Epithelial cell of esophagus (primary cell): ENCODE data around the gene EPHA1.

ENCODE experiments used
- DNase-seq: peaks from one replicate; pipeline ENCODE4 v3.0.0; 2010; ENCODE audit warnings: low read depth
- H3K4me3 ChIP-seq: 2 replicates; pipeline ENCODE4 v1.5.1; 2011; ENCODE audit warnings: mild to moderate bottlenecking, low read length, control low read depth
- TF ChIP-seq, protein P1 (sequence below): IDR thresholded peaks from 2 replicates; pipeline ENCODE4 v1.5.1; 2011; ENCODE audit warnings: low read depth, mild to moderate bottlenecking, low read length, control low read depth, inconsistent platforms; ENCODE audit not compliant: insufficient read depth; ENCODE audit errors: missing control alignments

Gene EPHA1

DNA sequence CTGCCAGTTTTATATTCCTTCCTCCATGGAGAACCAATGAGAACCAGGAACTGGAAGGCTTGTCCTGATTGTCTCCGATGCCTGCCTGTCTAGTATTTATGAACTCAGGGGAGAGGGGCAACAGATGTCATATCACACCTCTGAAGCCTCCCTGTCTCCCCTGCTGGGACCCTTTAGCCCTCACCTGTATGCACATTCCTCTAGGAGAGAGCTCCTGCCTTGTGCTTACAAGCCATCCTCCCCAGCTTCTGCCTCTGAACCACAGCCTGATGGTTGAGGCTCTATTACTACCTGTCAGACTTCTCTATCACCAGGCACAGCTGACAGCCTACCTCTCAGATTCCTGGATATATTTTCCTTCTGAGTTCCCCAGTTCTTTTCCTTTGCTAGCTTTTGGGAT, 40.3 kb downstream of the EPHA1 start:
- TF ChIP-seq, protein P1, sequence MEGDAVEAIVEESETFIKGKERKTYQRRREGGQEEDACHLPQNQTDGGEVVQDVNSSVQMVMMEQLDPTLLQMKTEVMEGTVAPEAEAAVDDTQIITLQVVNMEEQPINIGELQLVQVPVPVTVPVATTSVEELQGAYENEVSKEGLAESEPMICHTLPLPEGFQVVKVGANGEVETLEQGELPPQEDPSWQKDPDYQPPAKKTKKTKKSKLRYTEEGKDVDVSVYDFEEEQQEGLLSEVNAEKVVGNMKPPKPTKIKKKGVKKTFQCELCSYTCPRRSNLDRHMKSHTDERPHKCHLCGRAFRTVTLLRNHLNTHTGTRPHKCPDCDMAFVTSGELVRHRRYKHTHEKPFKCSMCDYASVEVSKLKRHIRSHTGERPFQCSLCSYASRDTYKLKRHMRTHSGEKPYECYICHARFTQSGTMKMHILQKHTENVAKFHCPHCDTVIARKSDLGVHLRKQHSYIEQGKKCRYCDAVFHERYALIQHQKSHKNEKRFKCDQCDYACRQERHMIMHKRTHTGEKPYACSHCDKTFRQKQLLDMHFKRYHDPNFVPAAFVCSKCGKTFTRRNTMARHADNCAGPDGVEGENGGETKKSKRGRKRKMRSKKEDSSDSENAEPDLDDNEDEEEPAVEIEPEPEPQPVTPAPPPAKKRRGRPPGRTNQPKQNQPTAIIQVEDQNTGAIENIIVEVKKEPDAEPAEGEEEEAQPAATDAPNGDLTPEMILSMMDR: no peak
- DNase-seq: no peak
- H3K4me3 ChIP-seq: no peak overlapping the region

DNA sequence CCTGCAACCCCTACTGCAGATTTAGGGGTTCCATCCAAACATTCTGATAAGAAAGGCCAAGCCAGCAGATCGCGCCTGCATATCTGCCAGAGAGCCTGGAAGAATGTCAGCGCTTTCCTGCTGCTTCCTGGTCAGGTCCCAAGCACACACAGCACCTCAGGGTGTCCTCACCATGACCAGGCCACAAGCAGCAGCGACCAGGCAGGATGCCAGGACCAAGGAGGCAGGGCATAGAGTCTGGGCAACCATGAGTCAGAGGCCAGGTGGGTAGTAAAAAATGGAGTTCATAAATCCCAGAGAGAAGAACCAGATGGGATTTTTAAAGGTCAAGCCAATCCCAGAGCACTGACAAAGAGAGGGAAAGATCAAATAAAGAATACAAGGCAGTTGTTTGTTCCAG, 40.7 kb downstream of the EPHA1 start:
- peak; percentile 64 for DNase-seq
- TF ChIP-seq, protein P1: no peak
- no peak overlapping the region for H3K4me3 ChIP-seq

DNA sequence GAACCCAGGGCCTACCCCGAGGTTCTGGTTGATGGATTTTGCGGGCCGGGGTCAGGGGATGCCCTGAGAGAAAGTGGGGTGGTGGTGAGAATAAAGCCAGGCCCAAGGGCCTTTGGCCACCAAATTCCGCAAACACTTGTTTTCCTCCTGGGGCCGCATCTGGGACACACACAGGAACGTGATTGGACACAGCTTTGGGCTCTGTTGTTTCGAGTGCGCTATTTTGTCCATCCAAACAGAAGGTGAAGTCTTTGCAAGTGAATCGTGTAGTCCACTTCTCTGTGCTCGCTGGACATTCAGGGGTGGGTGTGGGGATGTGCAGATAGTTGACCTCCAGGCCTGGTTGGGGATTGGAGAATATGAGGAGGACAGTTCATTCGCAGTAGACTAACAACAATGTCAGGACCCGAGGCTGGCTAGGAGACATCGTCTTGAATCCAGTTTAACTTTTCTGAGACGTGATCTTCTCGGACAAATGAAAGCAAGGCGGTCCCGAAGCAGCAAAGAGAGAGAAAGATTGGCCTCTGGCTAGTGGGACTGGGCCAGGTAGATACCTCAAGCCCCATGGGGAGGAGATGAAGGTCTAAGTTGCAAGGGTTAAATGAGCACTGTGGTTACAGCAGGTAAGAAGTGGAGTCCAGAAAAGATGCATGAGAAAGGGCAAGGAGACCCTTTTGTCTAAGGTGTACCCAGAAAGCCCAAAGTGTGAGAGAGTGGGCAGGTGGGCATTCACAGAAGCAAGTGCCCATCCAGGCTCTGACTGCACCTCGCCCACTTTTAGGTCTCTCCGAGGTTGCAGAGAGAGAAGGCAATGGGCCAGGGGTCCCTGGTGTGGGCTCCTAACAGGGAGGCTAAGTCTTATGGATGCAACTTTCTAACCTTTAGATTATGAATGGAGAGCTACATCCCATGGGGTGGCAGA, 45.4 kb downstream of the EPHA1 start:
- TF ChIP-seq, protein P1: no peak
- no peak overlapping the region for H3K4me3 ChIP-seq
- no peak for DNase-seq

DNA sequence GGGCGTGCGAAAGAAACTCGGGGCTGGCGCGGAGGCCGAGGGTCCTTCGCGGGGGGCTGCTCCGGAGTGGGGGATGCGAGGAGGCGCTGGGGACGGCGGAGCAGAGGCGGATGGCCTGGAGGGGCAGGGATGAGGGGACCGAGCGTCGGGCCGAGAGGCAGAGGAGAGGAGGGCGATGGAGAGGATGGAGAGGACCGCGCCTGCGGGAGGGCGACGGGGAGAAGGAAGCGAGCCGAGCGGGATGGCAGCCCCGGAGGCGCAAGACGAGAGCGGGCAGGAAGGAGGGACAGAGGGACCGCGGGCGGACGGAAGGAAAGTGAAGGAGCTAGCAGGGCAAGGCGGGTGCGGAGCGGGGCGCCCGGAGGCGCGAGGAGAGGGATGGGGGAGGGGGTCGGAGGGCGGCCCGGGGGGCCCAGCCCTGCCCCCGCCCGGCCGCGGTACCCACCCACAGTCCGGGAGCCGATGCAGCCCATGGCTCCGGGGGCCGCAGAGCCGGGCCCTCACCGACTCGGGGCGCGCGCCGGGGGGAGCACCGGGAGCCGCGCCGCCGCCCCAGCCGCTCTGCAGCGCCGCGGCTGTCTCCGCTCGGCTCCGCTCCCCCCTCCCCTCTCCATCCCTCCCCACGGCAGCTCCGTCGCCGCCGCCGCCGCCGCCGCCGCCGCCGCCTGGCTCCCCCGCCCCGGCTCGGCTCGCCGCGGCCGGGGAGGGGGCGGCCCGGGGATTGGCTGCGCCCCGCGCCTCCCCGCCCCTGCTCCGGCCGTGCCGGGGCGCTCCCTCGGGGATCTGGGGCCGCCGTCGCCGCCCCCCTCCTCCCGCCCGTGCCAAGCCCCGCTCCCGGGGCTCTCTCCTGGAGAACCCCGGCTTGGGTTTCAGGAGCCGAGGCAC, 46.3 kb downstream of the EPHA1 start, which contains the start of gene FAM131B:
FAM131B (minus strand) TSS at position 583 of the 885 bp plus-strand sequence; CDS start at position 473, 110 bp downstream.
- no peak for DNase-seq
- TF ChIP-seq, protein P1: no peak
- peak within 1 kb of the TSS; percentile 36 for H3K4me3 ChIP-seq

DNA sequence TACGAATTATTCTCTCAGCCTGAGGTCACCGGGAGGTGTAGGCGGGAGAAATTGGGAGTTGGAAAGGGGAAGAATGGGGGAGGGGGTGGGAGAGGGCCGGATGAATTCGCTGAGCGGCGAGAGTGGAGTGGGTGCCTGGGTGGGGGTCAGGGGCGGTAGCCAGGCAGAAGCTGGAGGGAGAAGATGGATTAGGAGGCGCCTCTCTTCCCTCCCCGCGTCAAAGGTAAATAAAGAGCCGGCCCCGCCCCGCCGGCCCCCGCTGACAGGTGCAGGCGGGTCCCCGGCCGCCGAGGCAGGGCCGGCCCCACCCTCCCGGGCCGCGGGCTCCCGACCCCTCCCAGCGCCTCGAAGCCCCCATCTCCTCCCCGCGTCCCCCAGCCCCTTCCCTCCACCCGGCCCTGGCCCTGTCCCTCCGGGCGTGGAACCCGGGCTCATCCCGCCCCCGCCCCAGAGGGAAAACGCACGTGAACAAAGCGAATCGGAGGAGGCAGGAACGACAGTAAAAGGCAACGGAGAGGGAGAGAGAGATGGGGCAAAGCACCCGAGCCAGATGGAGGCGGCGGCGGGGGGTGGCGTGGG, 47.0 kb downstream of the EPHA1 start:
- DNase-seq: no peak
- TF ChIP-seq, protein P1: no peak
- no peak overlapping the region for H3K4me3 ChIP-seq

DNA sequence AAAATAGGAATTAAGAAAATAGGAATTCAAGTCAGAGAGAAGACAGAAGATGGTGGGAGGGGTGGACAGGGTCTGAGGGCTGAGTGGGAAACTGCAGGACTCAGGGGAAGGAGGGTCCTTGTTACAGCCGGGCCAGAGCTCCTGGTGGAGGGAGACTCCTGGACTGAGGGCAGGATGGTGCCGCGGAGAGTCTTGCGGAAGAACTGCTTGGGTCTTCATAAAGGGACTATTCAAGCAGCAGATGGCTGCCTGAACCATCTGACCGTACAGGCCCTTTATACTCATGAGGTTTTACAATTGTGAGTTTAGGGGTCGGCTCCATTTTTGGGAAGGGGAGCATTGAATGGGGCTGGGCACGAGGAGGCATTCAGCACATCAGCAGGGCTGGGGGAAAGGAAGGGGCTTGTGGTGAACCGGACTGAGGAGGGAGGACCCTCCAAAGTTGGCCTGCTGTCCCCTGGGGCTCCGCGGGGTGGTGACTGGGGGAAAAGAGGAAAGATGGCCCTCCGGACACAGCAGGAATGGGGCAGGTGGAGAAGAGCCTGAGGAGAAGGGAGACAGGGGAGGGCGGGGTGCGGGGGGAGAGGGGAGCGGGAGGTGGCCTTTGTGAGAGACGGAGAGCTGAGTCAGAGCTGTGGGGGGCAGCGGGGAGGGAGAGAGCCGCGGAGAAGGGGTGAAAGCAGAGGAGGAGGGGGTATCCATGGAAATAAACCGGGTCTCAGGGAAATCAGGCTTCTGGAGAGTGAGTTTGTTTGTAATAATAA, 47.7 kb downstream of the EPHA1 start:
- no peak for DNase-seq
- H3K4me3 ChIP-seq: no peak overlapping the region
- TF ChIP-seq, protein P1: no peak
